Activated CD4-positive, alpha-beta T cell treated with anti-CD3 and anti-CD28 coated beads for 36 hours (primary cell): ENCODE data around the gene YIPF5. TPM values are rescaled to one million over a fixed set of nuclear protein-coding genes. Genes with fewer than 3 reads are reported as not detected.

ENCODE experiments used
- ATAC-seq: fragments of 200-7000 bp; cut with Tn5 transposase; one replicate; pipeline ENCODE4 v1.10.0; 2021; ENCODE audit warnings: mild to moderate bottlenecking, moderate library complexity
- CTCF ChIA-PET: fragments of 350-600 bp; sonication (Branson Sonifier 250); formaldehyde crosslinking; loops from one replicate; lab custom pipeline; 2021; ENCODE audit warnings: antibody characterized with exemption; lab: Charles Lee
- POLR2A ChIA-PET: fragments of 350-600 bp; sonication (Branson Sonifier 250); formaldehyde crosslinking; loops from one replicate; lab custom pipeline; 2021; ENCODE audit warnings: antibody characterized with exemption, inconsistent platforms; lab: Charles Lee
- DNase-seq: peaks from one replicate; pipeline ENCODE4 v3.0.0-alpha.2; 2020
- H3K27ac Mint-ChIP-seq: one replicate; pipeline ENCODE4 v1.8.0; 2021; ENCODE audit warnings: mixed read lengths
- H3K27me3 Mint-ChIP-seq: one replicate; pipeline ENCODE4 v1.8.0; 2021; ENCODE audit warnings: mixed read lengths
- H3K36me3 Mint-ChIP-seq: one replicate; pipeline ENCODE4 v1.8.0; 2021; ENCODE audit warnings: low read depth, mixed read lengths
- H3K4me1 Mint-ChIP-seq: one replicate; pipeline ENCODE4 v1.8.0; 2021; ENCODE audit warnings: mixed read lengths
- H3K4me3 Mint-ChIP-seq: one replicate; pipeline ENCODE4 v1.8.0; 2021; ENCODE audit warnings: mild to moderate bottlenecking, moderate library complexity, mixed read lengths
- H3K9me3 Mint-ChIP-seq: one replicate; pipeline ENCODE4 v1.8.0; 2021; ENCODE audit warnings: low read depth, mixed read lengths
- intact Hi-C, 2 experiments: fragments of 100-400 bp; cut with DNase I in 1 of 2; cut with micrococcal nuclease in 1 of 2; formaldehyde crosslinking; loops; one replicate each; pipeline versions ENCODE4 v1.14.2 to v1.15.1; 2022 to 2024; cut with DNase I, micrococcal nuclease
- total RNA-seq, 2 experiments: library from RNA; stranded (reverse); gene quantifications; one replicate each; pipeline ENCODE4 v1.2.3, GENCODE V29; 2021

The YIPF5 gene
- total RNA-seq, 2 experiments from 2014 or later, result 39.1 to 44.2 TPM

- ATAC-seq, result no peak
- H3K4me1 Mint-ChIP-seq, result peaks cover 2% of the 10 kb centered on the region
- intact Hi-C loops, result loop anchor here in 1 of 2 experiments (2.0 kb wide), 1 partner anchor 1221 kb away; no protein-coding TSS in a partner anchor
Measured at GRCh38 chr5:144143625-144144024, 26.8 kb downstream of the YIPF5 start.

DNA sequence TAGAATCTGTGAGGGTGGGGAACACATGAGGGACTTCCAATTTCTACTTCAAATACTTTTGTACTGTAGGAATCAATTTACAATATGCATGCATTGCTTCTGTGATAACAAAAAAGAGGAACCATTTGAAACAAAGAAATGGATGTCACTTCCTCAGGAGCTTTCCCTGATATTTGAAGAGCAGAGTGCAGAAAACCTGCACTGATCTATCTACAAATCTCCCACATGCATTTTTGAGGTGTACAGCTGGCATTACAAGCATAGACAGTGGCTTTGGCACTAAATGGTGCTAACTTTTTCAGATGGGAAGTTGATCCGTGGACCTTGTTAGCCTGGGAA is 27.7 kb downstream of the YIPF5 start:
- Mint-ChIP-seq H3K4me3 (no peak overlapping the region), H3K4me1 (peaks cover 2% of the 10 kb centered on the region), H3K27me3 (peaks cover 2% of the 10 kb centered on the region), H3K36me3 (no peaks in the 10 kb centered on the region), H3K9me3 (no peaks in the 10 kb centered on the region), H3K27ac (no peak overlapping the region)
- DNase-seq, result no peak
- CTCF ChIA-PET, result interaction anchor here (1.1 to 2.5 kb wide), 2 partner anchors 9 to 205 kb away, joined by 3 to 12 read pairs; no protein-coding TSS in a partner anchor
- intact Hi-C loops, result loop anchor here in 1 of 2 experiments (2.0 kb wide), 1 partner anchor 1220 kb away; no protein-coding TSS in a partner anchor
- no peak for ATAC-seq
- POLR2A ChIA-PET, result no interaction called here

More at GRCh38 chr5:144143625-144144024, 26.8 kb downstream of the YIPF5 start:
- no peaks in the 10 kb centered on the region for H3K36me3 Mint-ChIP-seq
- no peak overlapping the region for H3K27ac Mint-ChIP-seq
- peaks cover 2% of the 10 kb centered on the region for H3K27me3 Mint-ChIP-seq
- no peak overlapping the region for H3K4me3 Mint-ChIP-seq
- DNase-seq, result no peak
- CTCF ChIA-PET, result interaction anchor here (2.5 kb wide), 1 partner anchor 10 kb away, joined by 12 read pairs; no protein-coding TSS in a partner anchor
- H3K9me3 Mint-ChIP-seq, result no peaks in the 10 kb centered on the region
- POLR2A ChIA-PET, result no interaction called here

GRCh38 chr5:144142139-144142823 is 28.2 kb downstream of the YIPF5 start:
- no peak for DNase-seq
- intact Hi-C loops, result loop anchor here in 1 of 2 experiments (2.0 kb wide), 1 partner anchor 1219 kb away; no protein-coding TSS in a partner anchor
- CTCF ChIA-PET, result interaction anchor here (1.1 to 2.5 kb wide), 3 partner anchors 9 to 204 kb away, joined by 3 to 12 read pairs (median 4); no protein-coding TSS in a partner anchor
- H3K27me3 Mint-ChIP-seq, result peaks cover 3% of the 10 kb centered on the region
- peak; percentile 93 for ATAC-seq
- H3K4me1 Mint-ChIP-seq, result peaks cover 2% of the 10 kb centered on the region
- no peaks in the 10 kb centered on the region for H3K36me3 Mint-ChIP-seq
- no peaks in the 10 kb centered on the region for H3K9me3 Mint-ChIP-seq
- no peak overlapping the region for H3K4me3 Mint-ChIP-seq
- POLR2A ChIA-PET, result no interaction called here
- no peak overlapping the region for H3K27ac Mint-ChIP-seq

- H3K27me3 Mint-ChIP-seq, result peaks cover 3% of the 10 kb centered on the region
- CTCF ChIA-PET, result interaction anchor here (0.8 to 2.5 kb wide), 5 partner anchors 8 to 204 kb away, joined by 3 to 12 read pairs (median 4); no protein-coding TSS in a partner anchor
- H3K36me3 Mint-ChIP-seq, result no peaks in the 10 kb centered on the region
- ATAC-seq, result no peak
- intact Hi-C loops, result no loop called here
- no peak overlapping the region for H3K4me3 Mint-ChIP-seq
- H3K27ac Mint-ChIP-seq, result no peak overlapping the region
- no peak for DNase-seq
- H3K9me3 Mint-ChIP-seq, result no peaks in the 10 kb centered on the region
- H3K4me1 Mint-ChIP-seq, result peaks cover 2% of the 10 kb centered on the region
- POLR2A ChIA-PET, result no interaction called here
Measured at GRCh38 chr5:144141585-144141984, 28.9 kb downstream of the YIPF5 start.

- no peak for DNase-seq
- Mint-ChIP-seq H3K4me3 (no peak overlapping the region), H3K27me3 (peaks cover 3% of the 10 kb centered on the region), H3K36me3 (no peaks in the 10 kb centered on the region), H3K4me1 (peaks cover 2% of the 10 kb centered on the region), H3K27ac (no peak overlapping the region), H3K9me3 (no peaks in the 10 kb centered on the region)
- intact Hi-C loops, result no loop called here
- POLR2A ChIA-PET, result no interaction called here
- ATAC-seq, result no peak
- CTCF ChIA-PET, result interaction anchor here (0.6 to 1.3 kb wide), 2 partner anchors 9 to 310 kb away, joined by 3 read pairs; no protein-coding TSS in a partner anchor
Measured at GRCh38 chr5:144139586-144139985, 30.9 kb downstream of the YIPF5 start.

- no peak for ATAC-seq
- DNase-seq, result no peak
- Mint-ChIP-seq H3K36me3 (no peaks in the 10 kb centered on the region), H3K27ac (no peak overlapping the region), H3K4me1 (no peaks in the 10 kb centered on the region), H3K9me3 (no peaks in the 10 kb centered on the region), H3K4me3 (no peak overlapping the region), H3K27me3 (peaks cover 1% of the 10 kb centered on the region)
- intact Hi-C loops, result no loop called here
- ChIA-PET CTCF (no interaction called here), POLR2A (no interaction called here)
Measured at GRCh38 chr5:144135113-144135762, 35.2 kb downstream of the YIPF5 start.

DNA sequence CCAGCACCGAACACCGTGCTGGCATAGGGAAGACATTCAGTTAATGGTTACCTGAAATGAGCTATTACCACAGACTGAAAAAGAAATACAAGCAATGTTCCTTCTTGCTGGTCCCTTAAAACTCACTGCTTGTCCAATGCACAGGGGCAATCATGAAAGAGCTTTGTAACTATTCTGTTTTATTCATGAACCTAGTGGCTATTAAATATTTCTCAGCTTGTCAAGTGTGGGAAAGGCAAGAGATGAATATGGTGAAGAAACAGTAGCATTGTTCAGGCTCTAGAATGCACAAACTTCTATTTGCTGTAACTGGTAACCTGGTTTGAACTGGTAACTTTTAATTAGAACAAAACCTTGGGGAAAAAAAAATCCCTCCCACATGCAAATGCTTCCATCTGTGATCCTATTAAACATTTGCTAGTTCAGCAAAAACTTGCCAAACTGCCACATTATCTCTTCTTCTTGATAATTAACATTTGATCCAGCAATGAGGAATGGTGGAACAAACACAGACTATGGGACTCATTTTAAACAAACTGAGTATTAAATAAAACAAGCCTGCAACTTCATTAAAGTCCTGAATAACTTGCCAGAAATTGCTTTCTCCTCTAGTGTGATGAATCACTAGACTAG is 36.1 kb downstream of the YIPF5 start:
- Mint-ChIP-seq H3K9me3 (no peaks in the 10 kb centered on the region), H3K27me3 (peaks cover 1% of the 10 kb centered on the region), H3K36me3 (no peaks in the 10 kb centered on the region), H3K4me1 (no peaks in the 10 kb centered on the region), H3K27ac (no peak overlapping the region), H3K4me3 (no peak overlapping the region)
- CTCF ChIA-PET, result interaction anchor here (2.3 kb wide), 1 partner anchor 8 kb away, joined by 12 read pairs; no protein-coding TSS in a partner anchor
- DNase-seq, result no peak
- ATAC-seq, result no peak
- POLR2A ChIA-PET, result interaction anchor here (0.7 kb wide), 1 partner anchor 951 kb away, joined by 3 read pairs; no protein-coding TSS in a partner anchor
- intact Hi-C loops, result no loop called here

DNA sequence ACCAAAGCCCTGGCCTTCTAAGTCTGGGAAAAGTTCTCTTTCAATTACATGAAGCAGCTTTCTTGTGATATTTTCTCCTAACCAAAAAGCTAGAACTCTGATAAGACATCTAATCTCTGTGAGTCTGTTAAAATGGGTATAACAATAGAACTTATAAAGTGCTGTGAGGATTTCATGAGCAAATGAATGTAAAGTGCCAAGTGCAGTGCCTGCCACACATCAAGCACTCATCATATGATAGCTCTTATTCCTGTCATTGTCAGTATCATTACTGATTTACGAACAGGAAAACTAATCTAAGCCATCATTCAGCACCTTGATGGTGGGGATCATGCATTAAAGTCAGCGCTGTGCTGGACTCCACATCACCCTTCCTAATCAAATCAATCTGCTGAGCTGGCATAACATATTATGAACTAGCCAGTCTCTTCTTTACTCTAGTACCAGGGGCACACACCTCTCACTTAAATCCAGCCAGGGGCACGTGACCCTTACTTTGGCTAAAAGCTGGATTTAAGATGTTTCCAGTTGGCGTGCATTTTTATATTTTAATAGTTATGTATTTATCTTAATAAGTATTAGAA is 37.3 kb downstream of the YIPF5 start:
- CTCF ChIA-PET, result interaction anchor here (0.7 to 2.3 kb wide), 5 partner anchors 9 to 165 kb away, joined by 3 to 12 read pairs (median 3); no protein-coding TSS in a partner anchor
- ATAC-seq, result no peak

DNA sequence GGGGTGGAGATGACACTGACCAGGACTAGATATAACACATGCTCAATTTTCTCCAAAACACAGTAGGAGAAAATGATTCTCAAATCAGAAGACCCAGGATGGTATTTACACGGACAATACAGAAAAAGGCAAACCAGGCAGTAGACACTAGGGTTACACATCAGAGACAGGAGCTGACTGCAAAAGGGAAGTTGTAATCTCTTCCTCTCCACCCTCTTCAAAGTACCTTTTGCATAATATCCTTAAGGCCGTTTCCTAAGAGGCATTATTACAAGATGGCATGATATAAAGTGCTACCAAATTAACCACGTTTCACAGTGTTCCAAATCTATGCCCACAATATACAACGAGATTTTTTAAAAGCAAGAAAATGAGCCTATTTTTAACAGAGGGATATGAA is 39.2 kb downstream of the YIPF5 start:
- ATAC-seq, result no peak
- no peaks in the 10 kb centered on the region for H3K27me3 Mint-ChIP-seq
- H3K4me1 Mint-ChIP-seq, result no peaks in the 10 kb centered on the region
- ChIA-PET POLR2A (no interaction called here), CTCF (interaction anchor here (1.0 to 1.5 kb wide), 2 partner anchors 9 to 56 kb away, joined by 3 read pairs; no protein-coding TSS in a partner anchor)
- no peaks in the 10 kb centered on the region for H3K36me3 Mint-ChIP-seq
- H3K4me3 Mint-ChIP-seq, result no peak overlapping the region
- H3K9me3 Mint-ChIP-seq, result no peaks in the 10 kb centered on the region
- H3K27ac Mint-ChIP-seq, result no peak overlapping the region
- DNase-seq, result no peak
- intact Hi-C loops, result no loop called here

More for the DNA sequence above, 37.3 kb downstream of the YIPF5 start:
- Mint-ChIP-seq H3K4me1 (no peaks in the 10 kb centered on the region), H3K27ac (no peak overlapping the region), H3K9me3 (no peaks in the 10 kb centered on the region), H3K36me3 (no peaks in the 10 kb centered on the region), H3K4me3 (no peak overlapping the region), H3K27me3 (peaks cover 1% of the 10 kb centered on the region)
- POLR2A ChIA-PET, result no interaction called here
- intact Hi-C loops, result no loop called here
- DNase-seq, result no peak

DNA sequence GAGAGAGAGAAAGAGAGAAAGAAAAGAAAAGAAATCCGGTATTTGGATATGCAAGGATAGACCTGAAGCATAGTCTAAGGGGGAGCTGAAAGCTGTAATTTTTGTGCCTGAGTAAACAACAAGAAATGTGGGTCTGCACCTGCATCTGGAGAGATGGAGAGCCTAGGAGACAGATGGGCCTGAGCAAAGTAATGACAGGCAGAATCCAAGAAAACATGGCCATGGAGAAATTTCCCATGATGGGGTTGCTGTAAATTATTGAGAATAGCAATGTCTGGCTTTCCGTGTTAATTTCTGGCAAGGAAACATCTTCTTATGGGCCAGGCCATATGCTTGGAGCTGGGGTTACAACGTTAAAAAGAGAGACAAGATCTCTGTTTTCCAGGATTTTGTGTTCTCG is 40.2 kb downstream of the YIPF5 start:
- ATAC-seq, result no peak
- POLR2A ChIA-PET, result interaction anchor here (0.6 kb wide), 1 partner anchor 1907 kb away, joined by 3 read pairs; no protein-coding TSS in a partner anchor
- Mint-ChIP-seq H3K27ac (no peak overlapping the region), H3K36me3 (no peaks in the 10 kb centered on the region), H3K9me3 (no peaks in the 10 kb centered on the region), H3K4me1 (no peaks in the 10 kb centered on the region), H3K27me3 (no peaks in the 10 kb centered on the region), H3K4me3 (no peak overlapping the region)
- CTCF ChIA-PET, result interaction anchor here (1.0 to 1.5 kb wide), 2 partner anchors 10 to 57 kb away, joined by 3 read pairs; no protein-coding TSS in a partner anchor
- intact Hi-C loops, result no loop called here
- no peak for DNase-seq

DNA sequence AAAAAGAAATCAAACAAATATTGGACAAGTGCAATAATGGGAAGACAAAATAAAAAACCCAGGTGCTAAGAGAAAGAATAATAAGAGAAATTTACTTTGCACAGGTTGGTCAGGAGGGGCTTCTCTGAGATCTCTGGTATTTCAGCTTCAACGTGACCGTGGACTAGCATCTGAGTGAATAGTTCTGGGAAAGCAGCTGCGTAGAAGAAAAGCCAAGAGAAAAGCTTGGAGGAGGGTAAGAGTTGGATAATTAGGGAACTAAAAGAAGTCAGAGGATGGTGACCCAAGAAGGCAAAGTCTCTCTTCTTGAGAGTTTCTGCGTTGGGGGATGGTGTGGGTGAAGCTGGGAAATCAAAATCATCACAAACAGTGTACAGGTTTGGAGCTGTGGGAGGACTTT is 41.6 kb downstream of the YIPF5 start:
- Mint-ChIP-seq H3K27me3 (peaks cover 3% of the 10 kb centered on the region), H3K4me1 (no peaks in the 10 kb centered on the region), H3K36me3 (no peaks in the 10 kb centered on the region), H3K9me3 (no peaks in the 10 kb centered on the region), H3K27ac (no peak overlapping the region), H3K4me3 (no peak overlapping the region)
- DNase-seq (no peak), ATAC-seq (no peak)
- ChIA-PET POLR2A (interaction anchor here (0.6 to 0.7 kb wide), 2 partner anchors 49 to 1278 kb away, joined by 3 to 5 read pairs; no protein-coding TSS in a partner anchor), CTCF (no interaction called here)
- intact Hi-C loops, result no loop called here
